Left lung (tissue), 10 donors: ENCODE results near the gene IL9. TPM values are rescaled to one million over a fixed set of nuclear protein-coding genes. Genes with fewer than 3 reads are reported as not detected.

Experiments
- ATAC-seq: fragments of 200-7000 bp; cut with Tn5 transposase; one replicate; pipeline ENCODE4 v1.9.1; 2020; ENCODE audit warnings: moderate library complexity
- DNase-seq, 4 donors: peaks; one replicate each; pipeline ENCODE4 v3.0.0-alpha.2; 2013 to 2020
- H3K27ac ChIP-seq, 2 donors: fragments of 200-600 bp; sonication (generic) in 1 of 2; one replicate each; pipeline versions ENCODE4 v1.5.0 to v1.8.0; 2020 to 2021
- H3K27me3 ChIP-seq, 2 donors: fragments of 200-600 bp; sonication (generic) in 1 of 2; one replicate each; pipeline versions ENCODE4 v1.5.0 to v1.8.0; 2020 to 2021
- H3K36me3 ChIP-seq, 2 donors: fragments of 200-600 bp; sonication (generic) in 1 of 2; one replicate each; pipeline versions ENCODE4 v1.5.0 to v1.8.0; 2020 to 2021
- H3K4me1 ChIP-seq, 2 donors: fragments of 200-600 bp; one replicate each; pipeline ENCODE4 v1.8.0; 2021
- H3K4me3 ChIP-seq, 2 donors: fragments of 200-600 bp; sonication (generic) in 1 of 2; one replicate each; pipeline versions ENCODE4 v1.5.0 to v1.8.0; 2020 to 2021; ENCODE audit warnings: mild to moderate bottlenecking in 1 of 2
- H3K9me3 ChIP-seq, 2 donors: fragments of 200-600 bp; sonication (generic) in 1 of 2; one replicate each; pipeline versions ENCODE4 v1.5.0 to v1.8.0; 2020 to 2021
- intact Hi-C, 2 donors: fragments of 100-400 bp; cut with DNase I; formaldehyde crosslinking; loops; one replicate each; pipeline versions ENCODE4 v1.11.2 to v1.14.2; 2022
- polyA plus RNA-seq, 6 donors: library from polyadenylated mRNA; unstranded; fragments of 120-200 nt; gene quantifications; one replicate each; pipeline ENCODE4 v1.2.1, GENCODE V29; 2013; ENCODE audit not compliant: insufficient read length in 6 of 6
- total RNA-seq, 2 donors: library from RNA; stranded (reverse); fragmentation: NEBNext Ultra II Directional; extraction: Animal tissue kit (Norgen Biotek cat#: 25700); gene quantifications; one replicate each; pipeline ENCODE4 v1.2.1, GENCODE V29; 2021
- TF ChIP-seq, protein P1 (sequence below), 2 donors: fragments of 200-600 bp; sonication (generic) in 1 of 2; IDR thresholded peaks; one replicate each; pipeline versions ENCODE4 v1.5.0 to v1.8.0; 2021; ENCODE audit warnings: antibody characterized with exemption in 2 of 2
- donor health status: DM: no; HTN: yes; CAD: no.
- donor health status: DM: no; HTN: no; CAD: no.

Gene IL9
- total and polyA plus RNA-seq, 8 donors: not detected

DNA sequence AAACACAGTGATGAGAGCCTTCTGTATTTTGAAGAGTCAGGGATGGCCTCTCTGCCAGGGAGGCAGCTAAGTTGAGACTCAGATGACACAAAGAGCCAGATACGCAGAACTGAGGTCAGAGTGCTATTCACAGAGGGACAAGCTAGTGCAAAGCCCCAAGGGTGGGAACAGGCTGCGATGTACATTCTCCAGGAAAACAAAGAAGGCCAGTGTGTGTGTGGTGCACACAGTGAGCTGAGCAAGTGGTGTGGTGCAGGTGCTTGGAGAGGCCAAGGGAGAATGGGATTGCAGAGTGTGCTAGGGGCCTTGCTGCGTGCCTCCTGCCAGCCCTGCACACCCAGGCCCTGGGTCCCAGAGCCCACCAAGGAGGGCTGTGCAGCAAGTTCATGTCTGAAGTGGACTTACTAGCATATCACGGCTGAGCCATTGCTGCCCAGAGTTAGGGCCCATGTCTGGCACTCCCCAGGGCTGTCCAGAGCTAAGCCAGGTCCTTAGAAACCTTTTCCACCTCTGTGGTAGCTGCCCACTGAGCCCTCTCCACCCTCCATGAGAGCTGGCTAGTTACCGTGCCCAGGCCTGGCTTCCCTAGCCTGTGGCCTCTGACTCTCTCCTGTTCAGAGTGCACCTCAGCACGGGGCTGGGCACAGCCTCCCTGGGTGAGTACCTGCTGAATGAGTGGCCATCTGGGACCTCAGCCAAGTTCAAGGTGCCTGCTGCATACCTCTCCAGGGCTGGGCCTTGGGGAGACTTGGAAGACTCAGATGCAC is 51.9 kb downstream of the IL9 start:
- no peaks in the 10 kb centered on the region for H3K36me3 ChIP-seq
- H3K27me3 ChIP-seq: peaks cover 0 to 31% of the 10 kb centered on the region in 2 donors
- intact Hi-C loops: no loop called here
- H3K4me3 ChIP-seq: no peak overlapping the region
- H3K9me3 ChIP-seq: no peaks in the 10 kb centered on the region
- TF ChIP-seq, protein P1, sequence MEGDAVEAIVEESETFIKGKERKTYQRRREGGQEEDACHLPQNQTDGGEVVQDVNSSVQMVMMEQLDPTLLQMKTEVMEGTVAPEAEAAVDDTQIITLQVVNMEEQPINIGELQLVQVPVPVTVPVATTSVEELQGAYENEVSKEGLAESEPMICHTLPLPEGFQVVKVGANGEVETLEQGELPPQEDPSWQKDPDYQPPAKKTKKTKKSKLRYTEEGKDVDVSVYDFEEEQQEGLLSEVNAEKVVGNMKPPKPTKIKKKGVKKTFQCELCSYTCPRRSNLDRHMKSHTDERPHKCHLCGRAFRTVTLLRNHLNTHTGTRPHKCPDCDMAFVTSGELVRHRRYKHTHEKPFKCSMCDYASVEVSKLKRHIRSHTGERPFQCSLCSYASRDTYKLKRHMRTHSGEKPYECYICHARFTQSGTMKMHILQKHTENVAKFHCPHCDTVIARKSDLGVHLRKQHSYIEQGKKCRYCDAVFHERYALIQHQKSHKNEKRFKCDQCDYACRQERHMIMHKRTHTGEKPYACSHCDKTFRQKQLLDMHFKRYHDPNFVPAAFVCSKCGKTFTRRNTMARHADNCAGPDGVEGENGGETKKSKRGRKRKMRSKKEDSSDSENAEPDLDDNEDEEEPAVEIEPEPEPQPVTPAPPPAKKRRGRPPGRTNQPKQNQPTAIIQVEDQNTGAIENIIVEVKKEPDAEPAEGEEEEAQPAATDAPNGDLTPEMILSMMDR (IDR thresholded peaks at IDR 0.05): no peak
- ATAC-seq (peak; percentile 93), DNase-seq (peak in 1 of 4 donors; percentile 59)
- H3K27ac ChIP-seq: no peak overlapping the region
- H3K4me1 ChIP-seq: no peaks in the 10 kb centered on the region

DNA sequence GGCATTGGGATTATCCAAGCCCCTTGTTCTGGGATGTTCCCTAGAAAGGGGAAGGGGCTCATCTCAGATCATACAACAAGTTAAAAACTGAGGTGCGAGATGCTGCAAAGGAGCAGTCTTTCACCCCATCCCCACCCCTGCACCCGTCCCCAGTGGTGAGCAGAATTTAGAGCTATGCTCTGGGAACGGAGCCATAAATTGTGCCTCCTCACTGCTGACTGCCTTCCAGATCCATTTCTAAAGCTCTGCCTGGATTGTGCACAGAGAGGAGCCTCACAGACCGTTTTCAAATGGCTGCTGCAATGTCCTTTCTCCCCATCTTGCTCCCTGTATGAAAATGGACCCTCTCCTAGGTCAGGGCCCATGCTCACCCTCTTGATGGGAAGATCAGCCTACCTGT is 52.9 kb downstream of the IL9 start:
- Histone ChIP-seq H3K4me1 (no peaks in the 10 kb centered on the region), H3K27me3 (peaks cover 0 to 41% of the 10 kb centered on the region in 2 donors), H3K9me3 (peaks cover 0 to 7% of the 10 kb centered on the region in 2 donors), H3K4me3 (no peak overlapping the region), H3K36me3 (no peaks in the 10 kb centered on the region), H3K27ac (no peak overlapping the region)
- TF ChIP-seq, protein P1 (IDR thresholded peaks at IDR 0.05): no peak
- no peak for DNase-seq
- no peak for ATAC-seq
- intact Hi-C loops: no loop called here

Other genes with a start within 250 kb of the IL9 start
- gene SLC25A48, start 61.2 kb downstream of the IL9 start, total RNA-seq: under 1 TPM in 1 of 2 donors, not detected in 1; 0.64 TPM
- 1 to 10 TPM in 4 of 6 donors, under 1 TPM in 2; 0.80 to 1.7 (median 1.2) TPM for gene SLC25A48, start 61.2 kb downstream of the IL9 start, polyA plus RNA-seq
- gene LECT2, start 59.1 kb upstream of the IL9 start, total RNA-seq: not detected
- 1 to 10 TPM in 3 of 6 donors, under 1 TPM in 3; 0.69 to 2.0 (median 1.1) TPM for gene LECT2, start 59.1 kb upstream of the IL9 start, polyA plus RNA-seq
- gene TGFBI, start 133.1 kb upstream of the IL9 start, total RNA-seq: 100 to 1,000 TPM; 151 to 222 TPM
- gene TGFBI, start 133.1 kb upstream of the IL9 start, polyA plus RNA-seq: 100 to 1,000 TPM; 124 to 152 (median 142) TPM
- gene SMAD5, start 237.0 kb upstream of the IL9 start, total RNA-seq: 10 to 100 TPM; 54.7 to 55.5 TPM
- 10 to 100 TPM; 72.6 to 83.5 (median 74.5) TPM for gene SMAD5, start 237.0 kb upstream of the IL9 start, polyA plus RNA-seq